Stimulated activated CD4-positive, alpha-beta T cell treated with anti-CD3 and anti-CD28 coated beads, Interleukin-15, amount 100 ng/mL, for 48 hours (primary cell): ENCODE results near the gene ZNF101.
"Not testable (repeated sequence)": the region's sequence is repeated elsewhere in the genome, so short reads cannot be mapped to it uniquely, and the experiment has no call there.

ENCODE experiments used
- DNase-seq, 2 donors: peaks; one replicate each; pipeline ENCODE4 v3.0.0-alpha.2; 2020; ENCODE audit warnings: low read depth in 2 of 2

The ZNF101 gene

DNA sequence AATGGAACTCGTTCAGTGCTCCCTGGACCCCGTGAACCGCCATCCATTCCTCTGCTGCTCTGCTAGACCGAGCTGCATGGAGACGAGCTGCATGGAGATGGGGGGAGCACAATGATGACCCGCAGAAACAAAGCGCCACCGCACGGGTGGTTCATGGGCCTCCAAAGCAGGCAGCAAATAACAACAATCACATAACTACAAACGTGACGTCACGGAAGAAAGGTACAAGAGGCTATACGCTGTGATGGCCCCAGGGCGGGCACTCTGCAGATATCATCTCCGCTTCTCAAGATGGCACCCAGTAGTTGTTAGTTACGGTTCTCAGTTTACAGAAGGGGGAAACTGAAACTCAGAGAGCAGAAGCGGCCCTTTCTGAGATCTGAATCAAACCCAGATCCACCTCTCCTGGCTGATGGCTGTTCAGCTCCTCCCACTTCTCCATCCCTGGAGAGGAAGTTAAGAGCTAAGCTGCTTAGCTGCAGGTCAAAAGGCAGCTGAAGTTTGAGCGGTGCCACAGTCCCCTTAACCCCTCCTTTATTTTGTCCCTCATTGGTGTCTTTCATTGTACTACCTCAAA, 6.9 kb upstream of the ZNF101 start:
- DNase-seq, result peak in 1 of 2 donors; percentile 24

- no peak for DNase-seq
Observed at GRCh38 chr19:19662344-19662743, 6.3 kb upstream of the ZNF101 start.

DNA sequence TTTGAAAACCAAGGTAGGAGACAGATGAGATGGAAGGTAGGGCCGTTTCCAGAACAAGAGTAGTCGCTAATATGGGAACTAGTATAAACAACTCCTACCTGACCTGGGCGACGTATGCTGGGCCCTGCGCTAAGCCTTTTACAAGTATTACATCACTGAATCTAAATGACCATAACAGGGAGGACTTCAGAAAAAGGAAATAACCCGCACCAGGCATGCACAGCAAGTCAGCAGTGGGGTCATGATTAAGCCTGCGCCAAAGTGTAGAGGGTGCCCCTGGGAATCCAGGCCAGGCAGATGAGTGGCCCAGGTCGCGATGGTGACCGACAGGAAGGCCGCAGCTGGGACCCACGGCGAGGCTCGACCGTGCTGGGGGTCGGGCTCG, 5.8 kb upstream of the ZNF101 start:
- DNase-seq, result no peak

GRCh38 chr19:19663256-19664120, 5.2 kb upstream of the ZNF101 start, which contains the start of gene ATP13A1:
ATP13A1 (minus strand) TSS chr19:19663676; CDS start chr19:19663666, 10 bp downstream.
- peak; percentile 88 to 91 for DNase-seq

GRCh38 chr19:19665420-19665948, 3.2 kb upstream of the ZNF101 start:
- not testable (repeated sequence) for DNase-seq

- no peak for DNase-seq
Observed at GRCh38 chr19:19670070-19670551, 1.5 kb downstream of the ZNF101 start.

GRCh38 chr19:19672816-19673215, 4.2 kb downstream of the ZNF101 start:
- DNase-seq, result no peak

- DNase-seq, result no peak
Observed at GRCh38 chr19:19674315-19674714, 5.7 kb downstream of the ZNF101 start.

DNA sequence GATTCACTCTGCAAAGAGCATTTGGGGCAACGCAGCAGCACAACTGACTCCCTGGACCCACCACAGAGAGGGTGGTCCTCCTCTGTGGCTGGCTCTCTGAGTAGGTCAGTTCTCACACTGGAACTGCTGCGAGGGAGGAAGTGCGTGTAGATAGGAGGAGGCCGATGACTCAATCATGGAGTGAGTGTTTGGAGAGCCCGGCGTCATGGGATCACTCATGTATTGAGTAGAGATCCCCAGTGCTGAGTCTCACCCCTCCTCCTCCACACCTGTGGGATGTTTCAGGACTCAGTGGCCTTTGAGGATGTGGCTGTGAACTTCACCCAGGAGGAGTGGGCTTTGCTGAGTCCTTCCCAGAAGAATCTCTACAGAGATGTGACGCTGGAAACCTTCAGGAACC, 8.9 kb downstream of the ZNF101 start:
- DNase-seq, result no peak

- DNase-seq, result no peak
Observed at GRCh38 chr19:19679176-19680073, 10.8 kb downstream of the ZNF101 start.

DNA sequence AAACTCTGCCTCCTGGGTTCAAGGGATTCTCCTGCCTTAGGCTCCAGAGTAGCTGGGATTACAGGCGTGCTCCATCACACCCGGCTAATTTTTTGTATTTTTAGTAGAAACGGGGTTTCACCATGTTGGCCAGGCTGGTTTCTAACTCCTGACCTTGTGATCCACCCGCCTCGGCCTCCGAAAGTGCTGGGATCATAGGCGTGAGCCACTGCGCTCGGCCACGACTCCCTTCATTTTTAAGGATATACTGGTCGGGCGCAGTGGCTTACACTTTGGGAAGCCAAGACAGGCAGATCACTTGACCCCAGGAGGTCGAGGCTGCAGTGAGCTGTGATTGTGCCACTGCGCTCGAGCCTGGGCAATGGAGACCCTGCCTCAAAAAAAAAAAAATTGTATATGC, 17.5 kb downstream of the ZNF101 start:
- DNase-seq, result not testable (repeated sequence)

DNA sequence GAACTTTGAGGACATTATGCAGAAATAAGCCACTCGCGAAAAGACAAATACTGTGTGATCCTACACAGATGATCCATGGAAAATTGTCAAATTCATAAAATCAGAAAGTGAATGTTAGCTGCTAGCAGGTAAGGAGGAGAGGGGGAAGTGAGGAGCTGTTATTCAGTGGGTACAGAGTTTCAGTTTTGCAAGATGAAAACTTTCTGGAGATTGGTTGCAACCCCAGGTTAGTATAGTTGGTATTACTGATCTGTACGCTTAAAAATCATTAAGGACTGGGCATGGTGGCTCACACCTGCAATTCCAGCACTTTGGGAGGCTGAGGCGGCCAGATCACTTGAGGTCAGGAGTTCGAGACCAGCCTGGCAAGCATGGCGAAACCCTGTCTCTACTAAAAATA, 17.9 kb downstream of the ZNF101 start:
- no peak for DNase-seq

GRCh38 chr19:19687090-19687489, 18.5 kb downstream of the ZNF101 start:
- DNase-seq, result no peak

DNA sequence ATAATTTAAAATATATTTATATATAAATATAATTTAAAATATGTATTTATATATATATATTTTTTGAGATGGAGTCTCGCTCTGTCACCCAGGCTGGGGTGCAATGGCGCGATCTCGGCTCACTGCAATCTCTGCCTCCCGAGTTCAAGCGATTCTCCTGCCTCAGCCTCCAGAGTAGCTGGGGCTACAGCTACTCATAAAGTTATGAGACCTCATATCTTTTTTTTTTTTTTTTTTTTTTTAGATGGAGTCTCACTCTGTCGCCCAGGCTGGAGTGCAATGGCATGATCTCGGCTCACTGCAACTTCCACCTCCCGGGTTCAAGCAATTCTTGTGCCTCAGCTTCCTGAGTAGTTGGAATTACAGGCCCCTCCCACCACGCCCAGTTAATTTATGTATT, 20.4 kb downstream of the ZNF101 start:
- DNase-seq, result not testable (repeated sequence)

DNA sequence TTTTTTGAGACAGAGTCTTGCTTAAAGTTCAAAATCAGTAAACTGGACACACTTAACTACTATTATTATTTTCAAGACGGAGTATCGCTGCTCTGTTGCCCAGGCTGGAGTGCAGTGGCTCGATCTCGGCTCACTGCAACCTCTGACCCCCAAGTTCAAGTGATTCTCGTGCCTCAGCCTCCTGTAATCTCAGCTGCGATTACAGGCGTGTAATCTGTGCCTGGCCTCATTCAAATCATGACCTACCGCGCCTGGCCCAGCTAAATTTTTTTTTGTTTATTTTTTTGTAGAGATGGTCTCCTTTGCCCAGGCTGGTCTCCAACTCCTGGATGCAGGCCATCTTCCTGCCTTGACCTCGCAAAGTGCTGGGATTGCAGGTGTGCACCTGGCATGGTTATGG, 23.0 kb downstream of the ZNF101 start:
- no peak for DNase-seq

GRCh38 chr19:19696386-19696785, 27.7 kb downstream of the ZNF101 start:
- no peak for DNase-seq

DNA sequence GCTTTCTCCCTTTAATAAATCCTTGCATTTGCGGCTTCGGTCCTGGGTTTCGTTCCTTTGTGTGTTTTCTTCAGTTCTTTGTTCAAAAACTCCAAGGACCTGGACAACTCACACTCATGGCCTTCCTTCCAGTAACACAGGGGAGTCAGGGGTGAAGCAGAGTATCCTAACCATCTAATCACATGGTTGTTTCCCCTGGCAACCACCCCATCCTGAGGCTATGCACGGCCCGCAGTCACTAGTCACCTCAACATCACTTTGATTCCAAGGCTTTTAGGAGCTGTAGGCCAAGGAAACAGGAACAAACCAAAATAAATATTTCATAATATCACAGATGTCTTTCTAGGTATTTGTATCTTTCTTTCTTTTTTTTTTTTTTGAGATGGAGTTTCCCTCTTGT, 28.9 kb downstream of the ZNF101 start:
- DNase-seq, result no peak

GRCh38 chr19:19700493-19700892, 31.9 kb downstream of the ZNF101 start:
- DNase-seq, result not testable (repeated sequence)

GRCh38 chr19:19704836-19705235, 36.2 kb downstream of the ZNF101 start:
- DNase-seq, result no peak

DNA sequence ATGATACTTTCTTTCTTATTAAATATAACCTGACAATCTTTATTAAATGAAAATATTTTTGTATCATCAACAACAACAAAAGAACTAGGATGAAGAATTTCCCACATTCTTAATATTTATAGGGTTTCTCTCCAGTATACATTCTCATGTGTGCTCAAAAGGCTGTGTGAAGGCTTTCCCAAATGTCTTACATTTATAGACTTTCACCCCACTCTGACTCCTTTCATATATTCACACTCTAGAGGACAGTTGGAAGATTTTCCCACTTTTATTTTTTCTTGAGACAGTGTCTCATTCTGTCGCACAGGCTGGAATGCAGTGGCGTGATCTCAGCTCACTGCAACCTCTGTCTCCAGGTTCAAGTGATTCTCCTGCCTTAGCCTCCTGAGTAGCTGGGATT, 41.9 kb downstream of the ZNF101 start:
- no peak for DNase-seq

DNA sequence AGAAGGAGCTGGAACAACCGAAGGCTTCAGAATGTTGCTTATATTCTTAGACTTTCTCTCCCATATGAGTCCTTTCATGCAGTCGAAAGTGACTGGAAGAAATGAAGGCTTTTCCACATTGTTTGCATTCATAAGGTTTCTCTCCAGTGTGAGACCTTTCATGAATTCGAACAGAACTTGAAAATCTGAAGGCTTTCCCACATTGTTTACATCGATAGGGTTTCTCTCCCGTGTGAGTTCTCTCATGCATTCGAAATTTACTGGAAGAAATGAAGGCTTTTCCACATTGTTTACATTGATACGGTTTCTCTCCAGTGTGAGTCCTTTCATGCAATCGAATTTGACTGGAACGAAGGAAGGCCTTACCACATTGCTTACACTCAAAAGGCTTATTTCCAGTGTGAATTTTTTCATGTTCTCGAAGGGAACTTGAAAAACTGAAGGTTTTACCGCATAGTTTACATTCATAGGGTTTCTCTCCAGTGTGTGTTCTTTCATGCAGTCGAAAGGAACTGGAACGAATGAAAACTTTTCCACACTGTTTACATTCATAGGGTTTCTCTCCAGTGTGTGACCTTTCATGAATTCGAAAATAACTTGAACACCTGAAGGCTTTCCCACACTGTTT, 42.8 kb downstream of the ZNF101 start:
- DNase-seq, result no peak
